COLO668 (cell line): ENCODE measurements around the gene POLR1F.

ENCODE experiments used
- DNase-seq: peaks from one replicate; lab custom pipeline; 2025; ENCODE audit not compliant: unreplicated experiment; lab: John Stamatoyannopoulos, UW

The POLR1F gene

DNA sequence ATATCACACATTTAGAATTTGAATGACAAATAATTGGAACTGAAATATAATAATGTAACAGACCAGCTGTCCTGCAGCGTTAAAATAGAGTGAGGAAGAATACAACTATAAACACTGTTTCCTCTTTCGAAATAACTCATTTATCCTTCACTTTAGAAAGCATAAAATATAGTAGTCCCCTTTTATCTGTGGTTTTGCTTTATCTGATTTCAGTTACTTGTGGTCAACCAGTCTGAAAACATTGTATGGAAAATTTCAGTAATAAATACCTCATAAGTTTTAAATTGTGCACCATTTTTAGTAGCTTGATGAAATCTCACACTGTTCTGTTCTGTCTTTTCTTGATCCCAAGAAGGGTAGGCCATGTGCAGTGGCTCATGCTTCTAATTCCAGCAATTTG is 31.7 kb downstream of the POLR1F start:
- no peak for DNase-seq

DNA sequence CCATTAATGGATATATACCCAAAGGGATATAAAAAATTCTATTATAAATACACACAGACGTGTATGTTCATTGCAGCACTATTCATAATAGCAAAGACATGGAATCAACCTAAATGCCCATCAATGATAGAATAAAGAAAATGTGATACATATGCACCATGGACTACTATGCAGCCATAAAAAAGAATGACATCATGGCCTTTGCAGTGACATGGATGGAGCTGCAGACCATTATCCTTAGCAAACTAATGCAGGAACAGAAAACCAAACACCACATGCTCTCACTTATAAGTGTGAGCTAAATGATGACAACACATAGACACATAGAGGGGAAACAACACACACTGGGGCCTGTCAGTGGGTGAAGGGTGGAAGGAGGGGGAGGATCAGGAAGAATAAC is 33.0 kb downstream of the POLR1F start:
- DNase-seq: no peak

DNA sequence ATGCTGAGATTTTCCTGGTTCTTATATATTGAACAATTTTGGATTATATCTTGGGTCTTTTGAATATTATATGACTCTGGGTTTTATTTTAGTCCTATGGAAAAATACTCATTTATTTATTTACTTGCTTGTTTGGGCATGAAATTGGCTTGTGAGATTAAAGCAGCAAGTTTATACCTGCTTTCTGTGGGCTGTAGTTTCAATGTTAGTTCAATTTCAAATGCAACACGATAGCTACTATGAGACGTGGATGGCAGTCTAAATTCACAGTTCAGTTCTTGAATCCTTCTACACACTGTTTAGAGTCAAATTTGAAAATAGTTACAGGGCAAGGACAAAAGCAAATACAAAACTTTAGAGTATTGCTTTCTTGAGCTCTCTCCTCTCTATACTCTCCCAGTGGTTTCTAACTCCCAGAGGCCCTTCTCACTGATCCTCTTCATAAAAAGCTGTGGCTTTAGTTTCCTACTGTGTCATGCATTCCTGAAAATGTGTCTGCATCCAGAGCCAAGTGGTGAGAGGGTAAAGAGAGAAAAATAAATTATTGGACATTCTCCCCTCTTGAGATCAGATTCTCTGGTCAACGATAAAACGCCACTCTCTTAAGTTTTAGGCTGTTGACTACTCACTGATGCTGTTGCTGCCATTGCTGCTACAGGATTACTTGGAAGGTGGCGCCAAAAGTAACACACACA is 34.4 kb downstream of the POLR1F start:
- DNase-seq: no peak

DNA sequence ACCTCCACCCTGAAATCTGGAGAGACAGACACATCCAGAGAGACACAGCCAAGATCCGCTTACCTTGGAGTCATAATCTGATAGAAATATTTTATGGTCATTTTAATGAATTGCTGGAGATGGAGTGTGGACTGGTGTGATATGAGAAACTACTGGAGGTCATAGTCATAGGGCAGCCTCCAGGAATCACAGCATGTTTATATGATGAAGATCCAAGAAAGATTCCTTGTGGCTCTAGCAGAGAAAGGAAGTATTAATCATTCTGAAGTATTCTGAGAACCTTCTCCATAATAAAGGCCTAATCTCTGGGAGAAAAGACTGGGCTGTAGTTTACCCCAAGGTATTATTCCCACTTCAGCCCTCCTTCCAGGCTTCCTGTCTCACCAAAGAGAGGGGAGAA is 38.0 kb downstream of the POLR1F start:
- DNase-seq: no peak

DNA sequence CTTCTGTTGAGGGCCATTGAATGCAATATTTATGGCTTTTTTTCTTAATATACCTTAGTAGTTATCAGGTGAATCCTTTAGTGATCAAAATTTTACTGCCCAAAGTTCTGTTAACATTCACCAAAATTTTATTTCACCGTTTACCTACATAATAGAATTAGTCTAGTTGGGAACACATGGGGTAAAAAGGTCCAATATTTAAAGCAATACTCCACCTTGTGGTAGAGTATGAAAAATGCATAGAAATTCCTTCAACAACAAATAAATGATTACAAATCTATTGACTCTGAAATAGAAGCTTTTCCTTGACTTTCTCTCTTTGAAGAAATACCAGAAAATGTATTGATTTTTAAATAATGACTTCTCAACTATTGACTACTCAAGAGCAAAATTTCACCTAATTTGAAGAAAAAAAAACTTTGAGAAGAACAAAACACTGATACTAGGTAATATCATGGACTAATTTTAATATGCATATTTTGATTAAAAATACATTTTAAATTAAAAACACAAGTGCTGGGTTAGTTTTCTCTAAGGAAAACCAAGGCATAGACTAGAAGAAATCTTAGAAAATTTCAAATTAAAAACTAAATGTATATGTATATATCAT is 43.3 kb downstream of the POLR1F start:
- no peak for DNase-seq

DNA sequence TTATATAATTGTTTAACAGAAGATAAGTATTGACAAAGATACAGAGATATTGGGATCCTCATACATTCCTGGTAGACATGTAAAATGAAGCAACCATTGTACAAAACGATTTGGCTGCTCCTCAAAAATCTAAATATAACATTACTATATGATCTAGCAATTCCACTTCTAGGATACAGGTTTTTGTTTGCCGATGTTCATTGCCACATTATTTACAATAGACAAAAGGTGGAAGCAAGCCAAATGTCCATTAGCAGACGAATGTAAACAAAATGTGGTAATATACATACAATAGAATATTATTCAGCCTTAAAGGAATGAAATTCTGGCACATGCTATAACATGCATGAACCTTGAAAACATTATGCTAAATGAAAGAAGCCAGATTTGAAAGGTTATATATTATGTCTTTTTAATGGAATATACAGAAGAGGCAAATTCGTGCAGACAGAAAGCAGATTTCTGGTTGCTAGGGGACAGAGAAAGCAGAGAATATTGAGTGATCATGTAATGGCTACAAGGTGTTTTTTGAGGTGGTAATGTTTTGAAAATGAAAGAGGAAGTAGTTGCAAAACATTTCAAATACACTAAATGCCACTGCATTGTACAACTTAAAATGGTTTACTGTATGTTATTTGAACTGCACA is 44.9 kb downstream of the POLR1F start:
- DNase-seq: peak; percentile 48

DNA sequence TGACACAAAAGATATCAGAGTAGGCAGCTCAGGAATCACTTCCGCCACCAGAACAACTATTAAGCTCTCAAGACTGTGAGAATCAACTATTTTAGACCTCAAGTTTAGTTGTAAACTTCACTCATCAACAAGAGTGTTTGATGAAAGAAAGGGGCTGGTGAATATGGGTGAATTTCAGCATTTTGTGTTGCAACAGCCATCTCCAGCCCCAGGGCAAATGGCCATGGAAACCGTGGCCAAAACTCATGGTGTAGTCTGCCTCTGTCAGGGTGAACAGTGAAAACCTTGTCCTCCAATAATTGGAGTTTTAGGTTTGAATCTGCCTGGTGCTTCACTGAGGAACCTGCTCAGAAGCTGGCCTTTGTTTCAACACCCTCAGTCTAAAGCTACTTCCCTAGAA is 60.0 kb downstream of the POLR1F start:
- DNase-seq: no peak
